Measurements from ENCODE around the gene PLAC8L1.
"Not testable (repeated sequence)": the region's sequence is repeated elsewhere in the genome, so short reads cannot be mapped to it uniquely, and the experiment has no call there.

PLAC8L1 gene

DNA sequence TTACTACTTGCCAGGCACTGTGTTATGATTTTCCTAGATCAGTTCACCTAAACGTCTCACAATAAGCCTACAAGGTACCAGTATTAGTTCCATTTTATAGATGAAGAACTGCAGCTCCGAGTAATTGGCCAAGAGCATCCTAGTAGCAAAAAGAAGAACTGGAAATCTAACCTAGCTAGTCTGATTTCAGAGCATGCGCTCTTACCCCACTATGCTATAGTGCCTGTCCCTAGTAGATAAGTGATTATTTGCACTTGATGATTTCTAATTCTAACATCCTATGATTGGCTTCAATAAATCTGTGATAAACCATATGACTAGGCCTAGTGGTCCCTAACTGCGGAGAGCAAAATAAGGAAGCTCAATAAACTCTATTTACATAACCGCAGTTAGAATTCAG lies 7.1 kb upstream of the PLAC8L1 start:
- FAIRE-seq (no peak), DNase-seq (ENCODE audit: insufficient read length, low spot score) (no peak)
- TF ChIP-seq TAF1 (IDR thresholded peaks at IDR 0.05; ENCODE audit: low read depth, low read length) = no peak
- TF ChIP-seq POU2F2 (IDR thresholded peaks at IDR 0.05; ENCODE audit: low read depth, low read length) = no peak
- TF ChIP-seq PAX5 (IDR thresholded peaks at IDR 0.05; ENCODE audit: insufficient read depth, low read length, severe bottlenecking) = no peak
- TF ChIP-seq SPI1 (IDR thresholded peaks at IDR 0.05; ENCODE audit: low read depth, low read length) = no peak
- TF ChIP-seq POLR2A (IDR thresholded peaks at IDR 0.05; ENCODE audit: low read depth, low read length) = no peak
- no peak for TF ChIP-seq POLR2AphosphoS5 (IDR thresholded peaks at IDR 0.05; ENCODE audit: low read depth, low read length)

GRCh38 chr5:146111409-146111808 lies 6.0 kb upstream of the PLAC8L1 start:
- TF ChIP-seq POLR2A (IDR thresholded peaks at IDR 0.05; ENCODE audit: low read depth, low read length) = no peak
- TF ChIP-seq TAF1 (IDR thresholded peaks at IDR 0.05; ENCODE audit: low read depth, low read length) = no peak
- TF ChIP-seq POU2F2 (IDR thresholded peaks at IDR 0.05; ENCODE audit: low read depth, low read length) = no peak
- TF ChIP-seq PAX5 (IDR thresholded peaks at IDR 0.05; ENCODE audit: insufficient read depth, low read length, severe bottlenecking) = no peak
- TF ChIP-seq SPI1 (IDR thresholded peaks at IDR 0.05; ENCODE audit: low read depth, low read length) = no peak
- TF ChIP-seq POLR2AphosphoS5 (IDR thresholded peaks at IDR 0.05; ENCODE audit: low read depth, low read length) = no peak
- DNase-seq (ENCODE audit: insufficient read length, low spot score) (no peak), FAIRE-seq (no peak)

- TF ChIP-seq POLR2A (IDR thresholded peaks at IDR 0.05; ENCODE audit: low read depth, low read length) (no peak), PAX5 (IDR thresholded peaks at IDR 0.05; ENCODE audit: insufficient read depth, low read length, severe bottlenecking) (no peak), POU2F2 (IDR thresholded peaks at IDR 0.05; ENCODE audit: low read depth, low read length) (no peak), POLR2AphosphoS5 (IDR thresholded peaks at IDR 0.05; ENCODE audit: low read depth, low read length) (no peak), TAF1 (IDR thresholded peaks at IDR 0.05; ENCODE audit: low read depth, low read length) (no peak), SPI1 (IDR thresholded peaks at IDR 0.05; ENCODE audit: low read depth, low read length) (no peak)
- FAIRE-seq = peak; percentile 23
- DNase-seq (ENCODE audit: insufficient read length, low spot score) = no peak
These were observed 4.0 kb upstream of the PLAC8L1 start for GRCh38 chr5:146109379-146109778.

DNA sequence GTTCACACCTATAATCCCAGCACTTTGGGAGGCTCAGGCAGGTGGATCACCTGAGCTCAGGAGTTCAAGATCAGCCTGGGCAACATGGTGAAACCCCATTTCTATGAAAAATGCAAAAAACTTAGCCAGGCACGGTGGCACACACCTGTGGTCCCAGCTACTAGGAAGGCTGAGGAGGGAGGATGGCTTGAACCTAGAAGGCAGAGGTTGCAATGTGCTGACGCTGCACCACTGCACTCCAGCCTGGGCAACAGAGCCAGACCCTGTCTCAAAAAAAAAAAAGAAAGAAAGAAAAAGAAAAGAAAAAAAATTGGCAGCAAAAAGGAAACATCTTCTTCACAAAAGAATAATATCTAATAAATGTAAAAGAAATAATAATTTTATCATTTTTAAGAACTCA lies 3.5 kb upstream of the PLAC8L1 start:
- not testable (repeated sequence) for FAIRE-seq; DNase-seq (ENCODE audit: insufficient read length, low spot score)

DNA sequence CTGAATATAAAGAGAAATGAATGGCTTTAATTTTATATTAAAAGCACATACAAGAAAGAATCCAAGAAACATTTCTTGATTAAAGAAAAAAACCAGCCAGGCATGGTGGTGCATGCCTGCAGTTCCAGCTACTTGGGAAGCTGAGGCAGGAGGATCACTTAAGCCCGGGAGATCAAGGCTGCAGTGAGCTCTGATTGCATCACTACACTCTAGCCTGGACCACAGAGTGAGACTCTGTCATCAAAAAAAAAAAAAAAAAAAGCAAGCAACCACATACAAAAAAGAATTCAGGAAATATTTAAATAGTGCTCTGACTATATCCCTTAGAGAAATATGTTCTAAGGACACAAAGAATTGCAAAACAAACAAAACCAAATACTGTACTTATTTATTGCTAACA lies 2.5 kb upstream of the PLAC8L1 start:
- DNase-seq (ENCODE audit: insufficient read length, low spot score) (no peak), FAIRE-seq (no peak)
- no peak for TF ChIP-seq POLR2A (IDR thresholded peaks at IDR 0.05; ENCODE audit: low read depth, low read length)
- TF ChIP-seq PAX5 (IDR thresholded peaks at IDR 0.05; ENCODE audit: insufficient read depth, low read length, severe bottlenecking) = no peak
- no peak for TF ChIP-seq SPI1 (IDR thresholded peaks at IDR 0.05; ENCODE audit: low read depth, low read length)
- TF ChIP-seq POLR2AphosphoS5 (IDR thresholded peaks at IDR 0.05; ENCODE audit: low read depth, low read length) = no peak
- TF ChIP-seq TAF1 (IDR thresholded peaks at IDR 0.05; ENCODE audit: low read depth, low read length) = no peak
- TF ChIP-seq POU2F2 (IDR thresholded peaks at IDR 0.05; ENCODE audit: low read depth, low read length) = no peak

DNA sequence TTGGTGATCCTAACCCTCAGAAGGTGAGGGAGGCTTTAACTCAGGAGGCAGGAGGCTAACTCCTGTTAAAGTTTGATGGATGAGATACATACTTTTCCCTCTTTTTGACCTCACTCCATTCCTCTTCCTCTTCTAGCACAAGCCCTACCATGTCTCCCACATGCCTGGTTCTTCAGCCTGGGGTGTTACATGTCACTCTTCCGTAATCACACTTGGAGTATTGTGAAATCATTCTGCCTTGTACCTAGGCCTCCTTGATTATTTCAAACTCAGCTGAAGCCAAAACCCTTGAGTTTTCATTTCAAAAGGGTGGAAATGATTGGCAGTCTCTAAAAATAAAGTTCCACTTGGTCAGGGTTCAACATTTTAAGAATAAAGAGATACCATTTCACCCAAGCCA lies 1.8 kb downstream of the PLAC8L1 start:
- DNase-seq (ENCODE audit: insufficient read length, low spot score) (no peak), FAIRE-seq (no peak)
- no peak for TF ChIP-seq POLR2AphosphoS5 (IDR thresholded peaks at IDR 0.05; ENCODE audit: low read depth, low read length)
- TF ChIP-seq PAX5 (IDR thresholded peaks at IDR 0.05; ENCODE audit: insufficient read depth, low read length, severe bottlenecking) = no peak
- no peak for TF ChIP-seq POU2F2 (IDR thresholded peaks at IDR 0.05; ENCODE audit: low read depth, low read length)
- no peak for TF ChIP-seq POLR2A (IDR thresholded peaks at IDR 0.05; ENCODE audit: low read depth, low read length)
- no peak for TF ChIP-seq SPI1 (IDR thresholded peaks at IDR 0.05; ENCODE audit: low read depth, low read length)
- TF ChIP-seq TAF1 (IDR thresholded peaks at IDR 0.05; ENCODE audit: low read depth, low read length) = no peak

GRCh38 chr5:146101646-146102045 lies 3.7 kb downstream of the PLAC8L1 start:
- TF ChIP-seq PAX5 (IDR thresholded peaks at IDR 0.05; ENCODE audit: insufficient read depth, low read length, severe bottlenecking) (no peak), POLR2AphosphoS5 (IDR thresholded peaks at IDR 0.05; ENCODE audit: low read depth, low read length) (no peak), POU2F2 (IDR thresholded peaks at IDR 0.05; ENCODE audit: low read depth, low read length) (no peak), SPI1 (IDR thresholded peaks at IDR 0.05; ENCODE audit: low read depth, low read length) (no peak), TAF1 (IDR thresholded peaks at IDR 0.05; ENCODE audit: low read depth, low read length) (no peak), POLR2A (IDR thresholded peaks at IDR 0.05; ENCODE audit: low read depth, low read length) (no peak)
- DNase-seq (ENCODE audit: insufficient read length, low spot score) (no peak), FAIRE-seq (no peak)

- FAIRE-seq = no peak
- no peak for TF ChIP-seq POLR2AphosphoS5 (IDR thresholded peaks at IDR 0.05; ENCODE audit: low read depth, low read length)
- no peak for TF ChIP-seq PAX5 (IDR thresholded peaks at IDR 0.05; ENCODE audit: insufficient read depth, low read length, severe bottlenecking)
- TF ChIP-seq POLR2A (IDR thresholded peaks at IDR 0.05; ENCODE audit: low read depth, low read length) = no peak
- TF ChIP-seq TAF1 (IDR thresholded peaks at IDR 0.05; ENCODE audit: low read depth, low read length) = no peak
- no peak for TF ChIP-seq SPI1 (IDR thresholded peaks at IDR 0.05; ENCODE audit: low read depth, low read length)
- no peak for DNase-seq (ENCODE audit: insufficient read length, low spot score)
These were observed 7.3 kb downstream of the PLAC8L1 start for GRCh38 chr5:146098047-146098446.

DNA sequence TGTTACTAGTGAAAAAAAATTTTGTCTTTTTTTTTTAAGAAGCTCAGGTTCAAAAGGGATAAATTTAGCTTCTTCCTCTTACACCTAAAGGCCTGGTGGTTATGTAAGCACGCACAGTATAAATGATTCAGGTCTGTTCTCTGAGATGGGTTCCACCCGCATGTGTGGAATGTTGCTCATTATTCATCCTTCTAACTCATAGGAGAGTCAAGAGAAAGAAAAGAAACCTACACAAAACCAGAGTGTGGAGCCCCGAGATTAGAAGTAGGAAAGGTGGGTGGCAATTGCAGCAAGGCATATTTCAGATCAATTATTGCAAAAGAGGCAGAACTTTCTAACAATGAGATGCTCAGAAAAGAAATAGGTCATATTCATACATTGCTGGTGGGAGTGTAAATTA lies 13.5 kb downstream of the PLAC8L1 start:
- TF ChIP-seq POLR2AphosphoS5 (IDR thresholded peaks at IDR 0.05; ENCODE audit: low read depth, low read length) (no peak), TAF1 (IDR thresholded peaks at IDR 0.05; ENCODE audit: low read depth, low read length) (no peak), POU2F2 (IDR thresholded peaks at IDR 0.05; ENCODE audit: low read depth, low read length) (no peak), PAX5 (IDR thresholded peaks at IDR 0.05; ENCODE audit: insufficient read depth, low read length, severe bottlenecking) (no peak), SPI1 (IDR thresholded peaks at IDR 0.05; ENCODE audit: low read depth, low read length) (no peak), POLR2A (IDR thresholded peaks at IDR 0.05; ENCODE audit: low read depth, low read length) (no peak)
- DNase-seq (ENCODE audit: insufficient read length, low spot score) (no peak), FAIRE-seq (no peak)

- DNase-seq (ENCODE audit: insufficient read length, low spot score) = no peak
- FAIRE-seq = no peak
- TF ChIP-seq TAF1 (IDR thresholded peaks at IDR 0.05; ENCODE audit: low read depth, low read length) = no peak
- no peak for TF ChIP-seq PAX5 (IDR thresholded peaks at IDR 0.05; ENCODE audit: insufficient read depth, low read length, severe bottlenecking)
- no peak for TF ChIP-seq POLR2A (IDR thresholded peaks at IDR 0.05; ENCODE audit: low read depth, low read length)
These were observed 16.1 kb downstream of the PLAC8L1 start for GRCh38 chr5:146089287-146089686.

Measured in GM12891 (cell line).